Measurements from ENCODE around the gene C1R. TPM values are rescaled to one million over a fixed set of nuclear protein-coding genes. Genes with fewer than 3 reads are reported as not detected.

C1R gene
- total RNA-seq, 1 experiment from 2014 or later, result 9.6 TPM

DNA sequence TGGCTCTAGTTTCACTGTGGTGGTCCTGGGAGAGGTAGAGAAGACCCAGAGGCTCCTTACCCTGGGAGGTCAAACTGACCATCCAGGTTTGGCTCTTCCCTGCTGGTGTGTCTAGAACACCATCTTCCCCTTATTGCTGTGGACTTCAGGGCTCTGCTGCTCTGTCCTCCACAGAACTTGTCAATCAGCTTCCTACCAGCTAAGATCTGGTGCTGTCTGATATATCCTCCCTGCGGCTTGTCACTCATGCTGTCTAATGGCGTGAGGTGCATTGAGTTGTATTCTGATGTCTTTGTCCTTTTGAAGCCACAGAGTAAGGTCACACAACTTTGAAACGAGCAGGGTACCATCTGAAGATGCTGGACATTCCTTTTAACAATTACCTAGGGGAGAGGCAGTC, 24.0 kb upstream of the C1R start:
- H3F3A ChIP-seq (ENCODE audit: low read length, unreplicated experiment), result no peaks in the 10 kb centered on the region
- no peaks in the 10 kb centered on the region for H3K9me3 ChIP-seq (ENCODE audit: low read length)
- ATAC-seq (no peak), DNase-seq (no peak)
- no TSS peak for BruUV-seq (replicated peaks)
- intact Hi-C loops (cut with micrococcal nuclease), result no loop called here
- no peaks in the 10 kb centered on the region for H3K79me2 ChIP-seq (ENCODE audit: low read length)
- H3K27ac ChIP-seq (ENCODE audit: low read length), result no peak overlapping the region
- H3K4me2 ChIP-seq (ENCODE audit: low read length), result no peak overlapping the region
- no peaks in the 10 kb centered on the region for H3K27me3 ChIP-seq (ENCODE audit: low read length)
- no peaks in the 10 kb centered on the region for H4K20me1 ChIP-seq (ENCODE audit: low read length)
- no peaks in the 10 kb centered on the region for H3K4me1 ChIP-seq (ENCODE audit: insufficient read depth, low read length)
- no peak for TF ChIP-seq EZH2 (IDR thresholded peaks at IDR 0.05; ENCODE audit: low read length, unreplicated experiment)
- TF ChIP-seq, protein P1, sequence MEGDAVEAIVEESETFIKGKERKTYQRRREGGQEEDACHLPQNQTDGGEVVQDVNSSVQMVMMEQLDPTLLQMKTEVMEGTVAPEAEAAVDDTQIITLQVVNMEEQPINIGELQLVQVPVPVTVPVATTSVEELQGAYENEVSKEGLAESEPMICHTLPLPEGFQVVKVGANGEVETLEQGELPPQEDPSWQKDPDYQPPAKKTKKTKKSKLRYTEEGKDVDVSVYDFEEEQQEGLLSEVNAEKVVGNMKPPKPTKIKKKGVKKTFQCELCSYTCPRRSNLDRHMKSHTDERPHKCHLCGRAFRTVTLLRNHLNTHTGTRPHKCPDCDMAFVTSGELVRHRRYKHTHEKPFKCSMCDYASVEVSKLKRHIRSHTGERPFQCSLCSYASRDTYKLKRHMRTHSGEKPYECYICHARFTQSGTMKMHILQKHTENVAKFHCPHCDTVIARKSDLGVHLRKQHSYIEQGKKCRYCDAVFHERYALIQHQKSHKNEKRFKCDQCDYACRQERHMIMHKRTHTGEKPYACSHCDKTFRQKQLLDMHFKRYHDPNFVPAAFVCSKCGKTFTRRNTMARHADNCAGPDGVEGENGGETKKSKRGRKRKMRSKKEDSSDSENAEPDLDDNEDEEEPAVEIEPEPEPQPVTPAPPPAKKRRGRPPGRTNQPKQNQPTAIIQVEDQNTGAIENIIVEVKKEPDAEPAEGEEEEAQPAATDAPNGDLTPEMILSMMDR (conservative IDR thresholded peaks at IDR 0.05; ENCODE audit: low read depth, low read length), result no peak
- no peak for TF ChIP-seq EZH2phosphoT487 (IDR thresholded peaks at IDR 0.05; ENCODE audit: borderline replicate concordance, low read length)
- H3K4me3 ChIP-seq (ENCODE audit: low read length), result no peak overlapping the region
- H3K9ac ChIP-seq (ENCODE audit: low read length), result no peak overlapping the region
- CTCF ChIA-PET, result no interaction called here
- POLR2A ChIA-PET (ENCODE audit: unreplicated experiment), result no interaction called here
- no peaks in the 10 kb centered on the region for H3K9me2 ChIP-seq (replicated peaks; ENCODE audit: low read length)
- H3K36me3 ChIP-seq (ENCODE audit: low read depth, low read length), result no peaks in the 10 kb centered on the region
- no peak overlapping the region for H2AFZ ChIP-seq (ENCODE audit: low read length)

DNA sequence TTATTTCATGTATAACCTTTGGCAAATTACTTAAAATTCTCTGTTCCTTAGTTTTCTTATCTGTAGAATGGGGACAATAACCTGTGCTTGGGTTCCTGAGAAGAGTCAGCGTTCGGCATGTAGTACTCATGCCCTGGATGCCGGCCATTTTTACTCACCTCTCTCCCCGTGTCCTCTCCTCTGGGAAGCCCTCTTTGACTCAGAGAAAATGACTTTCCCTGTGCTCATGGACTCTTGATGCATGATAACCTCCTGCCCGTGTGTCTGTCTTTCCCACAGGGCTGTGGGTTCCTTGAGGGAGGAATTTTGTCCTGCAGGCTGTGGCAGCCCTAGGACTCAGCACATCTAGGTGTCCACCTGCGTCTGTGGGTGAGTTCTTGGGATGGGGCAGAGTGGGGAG, 22.6 kb upstream of the C1R start:
- H3F3A ChIP-seq (ENCODE audit: low read length, unreplicated experiment), result no peaks in the 10 kb centered on the region
- intact Hi-C loops (cut with micrococcal nuclease), result no loop called here
- no peak for DNase-seq
- no peak overlapping the region for H3K4me3 ChIP-seq (ENCODE audit: low read length)
- no peaks in the 10 kb centered on the region for H3K36me3 ChIP-seq (ENCODE audit: low read depth, low read length)
- no peaks in the 10 kb centered on the region for H3K9me3 ChIP-seq (ENCODE audit: low read length)
- H3K27ac ChIP-seq (ENCODE audit: low read length), result no peak overlapping the region
- BruUV-seq (replicated peaks), result no TSS peak
- H3K4me2 ChIP-seq (ENCODE audit: low read length), result no peak overlapping the region
- H3K9ac ChIP-seq (ENCODE audit: low read length), result no peak overlapping the region
- H3K79me2 ChIP-seq (ENCODE audit: low read length), result no peaks in the 10 kb centered on the region
- no peak for ATAC-seq
- no peak overlapping the region for H2AFZ ChIP-seq (ENCODE audit: low read length)
- H3K27me3 ChIP-seq (ENCODE audit: low read length), result no peaks in the 10 kb centered on the region
- H3K4me1 ChIP-seq (ENCODE audit: insufficient read depth, low read length), result no peaks in the 10 kb centered on the region
- POLR2A ChIA-PET (ENCODE audit: unreplicated experiment), result no interaction called here
- no peaks in the 10 kb centered on the region for H4K20me1 ChIP-seq (ENCODE audit: low read length)
- CTCF ChIA-PET, result no interaction called here
- TF ChIP-seq EZH2 (IDR thresholded peaks at IDR 0.05; ENCODE audit: low read length, unreplicated experiment), result no peak
- TF ChIP-seq, protein P1 (conservative IDR thresholded peaks at IDR 0.05; ENCODE audit: low read depth, low read length), result no peak
- no peaks in the 10 kb centered on the region for H3K9me2 ChIP-seq (replicated peaks; ENCODE audit: low read length)

DNA sequence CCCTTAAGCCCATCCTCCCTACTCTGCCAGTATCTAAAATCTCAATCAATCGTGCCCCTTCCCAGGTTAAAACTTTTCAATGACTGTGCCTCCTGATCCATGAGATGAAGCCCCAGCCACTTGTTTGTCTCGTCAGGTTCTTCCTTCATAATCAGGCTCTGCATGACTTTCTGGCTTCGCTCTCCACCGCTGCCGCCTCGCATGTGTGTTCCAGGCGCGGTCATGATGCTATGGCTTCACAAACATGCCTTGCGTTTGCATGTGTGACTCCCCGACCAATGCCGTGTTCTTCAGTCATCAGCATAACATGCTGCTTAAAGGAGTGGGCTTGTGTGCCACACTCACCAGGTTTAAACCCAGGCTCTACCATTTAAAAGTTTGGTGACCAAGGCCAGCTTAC, 21.8 kb upstream of the C1R start:
- H3K4me1 ChIP-seq (ENCODE audit: insufficient read depth, low read length), result no peaks in the 10 kb centered on the region
- POLR2A ChIA-PET (ENCODE audit: unreplicated experiment), result no interaction called here
- H3K9ac ChIP-seq (ENCODE audit: low read length), result no peak overlapping the region
- no peak overlapping the region for H3K4me2 ChIP-seq (ENCODE audit: low read length)
- H3K9me2 ChIP-seq (replicated peaks; ENCODE audit: low read length), result no peaks in the 10 kb centered on the region
- no peaks in the 10 kb centered on the region for H3K36me3 ChIP-seq (ENCODE audit: low read depth, low read length)
- CTCF ChIA-PET, result no interaction called here
- no peaks in the 10 kb centered on the region for H3K9me3 ChIP-seq (ENCODE audit: low read length)
- no peak overlapping the region for H3K4me3 ChIP-seq (ENCODE audit: low read length)
- DNase-seq (no peak), ATAC-seq (no peak)
- H2AFZ ChIP-seq (ENCODE audit: low read length), result no peak overlapping the region
- intact Hi-C loops (cut with micrococcal nuclease), result no loop called here
- no peaks in the 10 kb centered on the region for H4K20me1 ChIP-seq (ENCODE audit: low read length)
- no TSS peak for BruUV-seq (replicated peaks)
- TF ChIP-seq, protein P1 (conservative IDR thresholded peaks at IDR 0.05; ENCODE audit: low read depth, low read length), result no peak
- TF ChIP-seq EZH2phosphoT487 (IDR thresholded peaks at IDR 0.05; ENCODE audit: borderline replicate concordance, low read length), result no peak
- no peak for TF ChIP-seq EZH2 (IDR thresholded peaks at IDR 0.05; ENCODE audit: low read length, unreplicated experiment)
- no peak overlapping the region for H3K27ac ChIP-seq (ENCODE audit: low read length)
- H3F3A ChIP-seq (ENCODE audit: low read length, unreplicated experiment), result no peaks in the 10 kb centered on the region
- H3K27me3 ChIP-seq (ENCODE audit: low read length), result no peaks in the 10 kb centered on the region
- 0 out of 2 replicates have a peak, but pooled peaks cover 4% of the 10 kb centered on the region for H3K79me2 ChIP-seq (ENCODE audit: low read length)
